ENCODE data around the gene KPNA1.

KPNA1 gene

GRCh38 chr3:122481390-122481789 lies 33.3 kb downstream of the KPNA1 start:
- no peak overlapping the region for H3K4me3 Mint-ChIP-seq
- TF ChIP-seq CTCF (IDR thresholded peaks at IDR 0.05) = no peak
- peaks cover 25% of the 10 kb centered on the region for H3K36me3 Mint-ChIP-seq (ENCODE audit: low read depth)
- no peak for DNase-seq
- no peak overlapping the region for H3K27ac Mint-ChIP-seq
- H3K9me3 Mint-ChIP-seq = no peaks in the 10 kb centered on the region
- H3K27me3 Mint-ChIP-seq (ENCODE audit: low read depth, poor library complexity) = peaks cover 6% of the 10 kb centered on the region
- H3K4me1 Mint-ChIP-seq = no peaks in the 10 kb centered on the region

- Mint-ChIP-seq H3K4me3 (no peak overlapping the region), H3K9me3 (peaks cover 6% of the 10 kb centered on the region), H3K27ac (no peak overlapping the region), H3K36me3 (ENCODE audit: low read depth) (peaks cover 34% of the 10 kb centered on the region), H3K4me1 (no peaks in the 10 kb centered on the region), H3K27me3 (ENCODE audit: low read depth, poor library complexity) (peaks cover 6% of the 10 kb centered on the region)
- no peak for DNase-seq
- TF ChIP-seq CTCF (IDR thresholded peaks at IDR 0.05) = no peak
Measured at GRCh38 chr3:122476532-122476931, 38.2 kb downstream of the KPNA1 start.

- Mint-ChIP-seq H3K27me3 (ENCODE audit: low read depth, poor library complexity) (peaks cover 6% of the 10 kb centered on the region), H3K4me1 (no peaks in the 10 kb centered on the region), H3K27ac (no peak overlapping the region), H3K36me3 (ENCODE audit: low read depth) (peaks cover 38% of the 10 kb centered on the region), H3K9me3 (peaks cover 6% of the 10 kb centered on the region), H3K4me3 (no peak overlapping the region)
- DNase-seq = no peak
- TF ChIP-seq CTCF (IDR thresholded peaks at IDR 0.05) = no peak
Measured at GRCh38 chr3:122475316-122475715, 39.4 kb downstream of the KPNA1 start.

- no peak for DNase-seq
- Mint-ChIP-seq H3K4me1 (peaks cover 8% of the 10 kb centered on the region), H3K9me3 (peaks cover under 1% of the 10 kb centered on the region), H3K36me3 (ENCODE audit: low read depth) (peaks cover 30% of the 10 kb centered on the region), H3K4me3 (no peak overlapping the region), H3K27ac (peak overlapping the region; percentile 84), H3K27me3 (ENCODE audit: low read depth, poor library complexity) (no peaks in the 10 kb centered on the region)
- TF ChIP-seq CTCF (IDR thresholded peaks at IDR 0.05) = no peak
Measured at GRCh38 chr3:122469659-122470058, 45.1 kb downstream of the KPNA1 start.

- Mint-ChIP-seq H3K27ac (peak overlapping the region; percentile 84), H3K27me3 (ENCODE audit: low read depth, poor library complexity) (no peaks in the 10 kb centered on the region), H3K36me3 (ENCODE audit: low read depth) (peaks cover 30% of the 10 kb centered on the region), H3K9me3 (no peaks in the 10 kb centered on the region), H3K4me3 (no peak overlapping the region), H3K4me1 (peaks cover 8% of the 10 kb centered on the region)
- TF ChIP-seq CTCF (IDR thresholded peaks at IDR 0.05) = no peak
- DNase-seq = no peak
Measured at GRCh38 chr3:122468896-122469533, 45.7 kb downstream of the KPNA1 start.

- Mint-ChIP-seq H3K4me1 (peaks cover 8% of the 10 kb centered on the region), H3K4me3 (no peak overlapping the region), H3K9me3 (no peaks in the 10 kb centered on the region), H3K27me3 (ENCODE audit: low read depth, poor library complexity) (no peaks in the 10 kb centered on the region), H3K36me3 (ENCODE audit: low read depth) (peaks cover 52% of the 10 kb centered on the region), H3K27ac (no peak overlapping the region)
- DNase-seq = no peak
- no peak for TF ChIP-seq CTCF (IDR thresholded peaks at IDR 0.05)
Measured at GRCh38 chr3:122466701-122467240, 48.0 kb downstream of the KPNA1 start.
